ENCODE measurements around the gene TMEM179B.

Gene TMEM179B

DNA sequence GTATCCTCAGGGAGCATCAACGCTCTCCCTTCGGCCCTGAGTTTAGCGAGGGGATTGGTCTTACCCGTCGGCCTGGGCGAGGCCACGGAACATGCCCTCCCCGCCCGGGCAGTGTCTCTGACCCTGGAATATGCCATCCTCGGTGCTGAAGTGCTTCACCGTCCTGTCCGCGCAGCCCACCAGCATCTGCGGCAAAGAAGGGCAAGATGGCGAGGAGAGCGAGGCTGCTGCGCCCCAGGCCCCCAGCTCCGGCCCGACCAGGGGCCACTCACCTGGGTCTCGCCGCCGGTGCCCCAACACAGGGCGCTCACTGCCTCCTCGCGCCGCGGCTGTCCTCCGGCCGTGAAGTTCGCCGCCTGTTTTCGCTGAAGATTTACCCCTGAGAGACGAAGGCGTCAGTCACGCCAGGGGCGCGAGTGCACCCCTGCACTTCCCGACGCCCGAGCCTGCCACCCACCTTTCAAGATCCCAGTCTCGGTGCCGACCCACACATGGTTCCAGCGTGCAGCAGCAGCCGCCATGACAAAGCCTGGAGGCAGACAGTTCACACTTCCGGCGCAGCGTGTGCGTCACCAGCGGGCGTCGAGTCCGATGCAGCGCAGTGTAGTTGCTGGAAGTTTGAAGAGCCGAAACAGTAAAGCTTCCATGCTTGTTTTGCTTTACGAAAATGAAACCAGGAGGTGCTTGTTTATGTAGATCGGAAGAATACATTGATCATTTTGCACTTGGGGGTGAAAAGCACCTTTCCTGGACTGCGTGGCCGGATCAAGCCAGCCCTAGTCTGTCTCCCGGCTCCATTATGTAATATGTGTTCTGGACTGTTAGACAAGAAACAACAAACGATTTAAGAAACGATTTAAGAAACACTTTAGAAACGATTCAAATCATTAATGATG, 52.1 kb downstream of the TMEM179B start, which contains the start of gene WDR74:
TSS of gene WDR74 (minus strand) at position 541 of the 896 bp plus-strand sequence. CDS start at position 521, 20 bp downstream.
- DNase-seq = peak; percentile 89
